Muscle layer of duodenum (tissue), 2 donors: ENCODE measurements around the gene MAP4K4.

Experiments
- H3K27ac ChIP-seq: one replicate; pipeline ENCODE4 v1.7.0; 2013; ENCODE audit warnings: mild to moderate bottlenecking, low read length
- H3K27me3 ChIP-seq: one replicate; pipeline ENCODE4 v1.7.0; 2013; ENCODE audit warnings: low read depth, mild to moderate bottlenecking, control low read depth, low read length
- H3K36me3 ChIP-seq, 2 donors: one replicate each; pipeline ENCODE4 v1.7.0; 2013; ENCODE audit warnings: low read length in 2 of 2, control low read depth in 1 of 2, mild to moderate bottlenecking in 1 of 2; ENCODE audit not compliant: insufficient read depth in 2 of 2, control insufficient read depth in 1 of 2
- H3K4me1 ChIP-seq, 2 donors: one replicate each; pipeline ENCODE4 v1.7.0; 2013; ENCODE audit warnings: low read length in 2 of 2, mild to moderate bottlenecking in 2 of 2, control low read depth in 1 of 2, moderate library complexity in 1 of 2; ENCODE audit not compliant: insufficient read depth in 2 of 2, control insufficient read depth in 1 of 2
- H3K4me3 ChIP-seq, 2 donors: one replicate each; pipeline ENCODE4 v1.7.0; 2013; ENCODE audit warnings: low read length in 2 of 2, low read depth in 1 of 2, mild to moderate bottlenecking in 1 of 2
- H3K9me3 ChIP-seq, 2 donors: one replicate each; pipeline ENCODE4 v1.7.0; 2013; ENCODE audit warnings: low read length in 2 of 2, control low read depth in 1 of 2, mild to moderate bottlenecking in 1 of 2; ENCODE audit not compliant: control insufficient read depth in 1 of 2
- donor health status: healthy.

The MAP4K4 gene

GRCh38 chr2:101889460-101890098 is 192.1 kb downstream of the MAP4K4 start:
- H3K4me1 ChIP-seq = no peaks in the 10 kb centered on the region
- no peak overlapping the region for H3K27ac ChIP-seq
- H3K36me3 ChIP-seq = peaks cover 49 to 61% of the 10 kb centered on the region in 2 donors
- no peaks in the 10 kb centered on the region for H3K27me3 ChIP-seq
- H3K4me3 ChIP-seq = no peak overlapping the region
- H3K9me3 ChIP-seq = no peaks in the 10 kb centered on the region

- Histone ChIP-seq H3K36me3 (peaks cover 38 to 44% of the 10 kb centered on the region in 2 donors), H3K27ac (no peak overlapping the region), H3K9me3 (no peaks in the 10 kb centered on the region), H3K4me1 (no peaks in the 10 kb centered on the region), H3K4me3 (no peak overlapping the region), H3K27me3 (no peaks in the 10 kb centered on the region)
Observed at GRCh38 chr2:101892377-101892776, 194.9 kb downstream of the MAP4K4 start.

GRCh38 chr2:101893681-101894381 is 196.3 kb downstream of the MAP4K4 start:
- no peaks in the 10 kb centered on the region for H3K27me3 ChIP-seq
- no peaks in the 10 kb centered on the region for H3K4me1 ChIP-seq
- no peak overlapping the region for H3K4me3 ChIP-seq
- H3K27ac ChIP-seq = no peak overlapping the region
- no peaks in the 10 kb centered on the region for H3K9me3 ChIP-seq
- H3K36me3 ChIP-seq = peaks cover 27 to 32% of the 10 kb centered on the region in 2 donors

GRCh38 chr2:101895039-101895438 is 197.5 kb downstream of the MAP4K4 start:
- Histone ChIP-seq H3K4me1 (no peaks in the 10 kb centered on the region), H3K27me3 (no peaks in the 10 kb centered on the region), H3K27ac (no peak overlapping the region), H3K9me3 (no peaks in the 10 kb centered on the region), H3K36me3 (peaks cover 17 to 23% of the 10 kb centered on the region in 2 donors), H3K4me3 (no peak overlapping the region)

GRCh38 chr2:101895819-101896322 is 198.4 kb downstream of the MAP4K4 start:
- no peaks in the 10 kb centered on the region for H3K4me1 ChIP-seq
- no peaks in the 10 kb centered on the region for H3K9me3 ChIP-seq
- no peak overlapping the region for H3K4me3 ChIP-seq
- H3K36me3 ChIP-seq = peaks cover 16 to 17% of the 10 kb centered on the region in 2 donors
- no peaks in the 10 kb centered on the region for H3K27me3 ChIP-seq
- H3K27ac ChIP-seq = no peak overlapping the region

- no peaks in the 10 kb centered on the region for H3K27me3 ChIP-seq
- H3K9me3 ChIP-seq = peaks cover 0 to 8% of the 10 kb centered on the region in 2 donors
- peaks cover 9 to 10% of the 10 kb centered on the region in 2 donors for H3K36me3 ChIP-seq
- no peaks in the 10 kb centered on the region for H3K4me1 ChIP-seq
- no peak overlapping the region for H3K4me3 ChIP-seq
- no peak overlapping the region for H3K27ac ChIP-seq
Observed at GRCh38 chr2:101897301-101897700, 199.8 kb downstream of the MAP4K4 start.

GRCh38 chr2:101899265-101899664 is 201.8 kb downstream of the MAP4K4 start:
- H3K27me3 ChIP-seq = no peaks in the 10 kb centered on the region
- H3K36me3 ChIP-seq = no peaks in the 10 kb centered on the region
- no peaks in the 10 kb centered on the region for H3K4me1 ChIP-seq
- H3K9me3 ChIP-seq = peaks cover 0 to 8% of the 10 kb centered on the region in 2 donors
- no peak overlapping the region for H3K4me3 ChIP-seq
- no peak overlapping the region for H3K27ac ChIP-seq

GRCh38 chr2:101899871-101900270 is 202.4 kb downstream of the MAP4K4 start:
- Histone ChIP-seq H3K27ac (no peak overlapping the region), H3K36me3 (no peaks in the 10 kb centered on the region), H3K9me3 (peaks cover 0 to 8% of the 10 kb centered on the region in 2 donors), H3K27me3 (no peaks in the 10 kb centered on the region), H3K4me3 (no peak overlapping the region), H3K4me1 (no peaks in the 10 kb centered on the region)

GRCh38 chr2:101900375-101900774 is 202.9 kb downstream of the MAP4K4 start:
- Histone ChIP-seq H3K4me1 (no peaks in the 10 kb centered on the region), H3K9me3 (peaks cover 0 to 8% of the 10 kb centered on the region in 2 donors), H3K27me3 (no peaks in the 10 kb centered on the region), H3K4me3 (no peak overlapping the region), H3K27ac (no peak overlapping the region), H3K36me3 (no peaks in the 10 kb centered on the region)

- no peaks in the 10 kb centered on the region for H3K4me1 ChIP-seq
- H3K27ac ChIP-seq = no peak overlapping the region
- H3K27me3 ChIP-seq = no peaks in the 10 kb centered on the region
- H3K4me3 ChIP-seq = no peak overlapping the region
- H3K36me3 ChIP-seq = no peaks in the 10 kb centered on the region
- peaks cover 0 to 10% of the 10 kb centered on the region in 2 donors for H3K9me3 ChIP-seq
Observed at GRCh38 chr2:101901241-101901640, 203.7 kb downstream of the MAP4K4 start.

- H3K9me3 ChIP-seq = peaks cover 0 to 11% of the 10 kb centered on the region in 2 donors
- H3K36me3 ChIP-seq = no peaks in the 10 kb centered on the region
- no peak overlapping the region for H3K4me3 ChIP-seq
- no peaks in the 10 kb centered on the region for H3K4me1 ChIP-seq
- no peak overlapping the region for H3K27ac ChIP-seq
- H3K27me3 ChIP-seq = no peaks in the 10 kb centered on the region
Observed at GRCh38 chr2:101902169-101902568, 204.7 kb downstream of the MAP4K4 start.
